ENCODE measurements around the gene GNG10.

GRCh38 chr9:111621895-111622480, 39.4 kb upstream of the GNG10 start:
- TF ChIP-seq CTCF (IDR thresholded peaks at IDR 0.05) (peak; percentile 59 to 84 (median 73)), POLR2A (IDR thresholded peaks at IDR 0.05) (no peak)
